RCC 7860 (cell line): ENCODE measurements around the gene DTNA.

Experiments
- DNase-seq: peaks from one replicate; pipeline ENCODE4 v3.0.0-alpha.2; 2015; ENCODE audit warnings: low spot score
- FAIRE-seq: peaks from 2 replicates; lab custom pipeline; 2012; peaks lifted over from hg19 to GRCh38; lab: Jason Lieb, UNC

DTNA gene

GRCh38 chr18:34803877-34804400 is 93.8 kb downstream of the DTNA start:
- FAIRE-seq = no peak
- no peak for DNase-seq

GRCh38 chr18:34805103-34805877 is 95.2 kb downstream of the DTNA start:
- no peak for FAIRE-seq
- DNase-seq = no peak

GRCh38 chr18:34805878-34806351 is 95.8 kb downstream of the DTNA start:
- DNase-seq = no peak
- no peak for FAIRE-seq

GRCh38 chr18:34806527-34806926 is 96.4 kb downstream of the DTNA start:
- DNase-seq = no peak
- no peak for FAIRE-seq

- no peak for FAIRE-seq
- DNase-seq = no peak
Observed at GRCh38 chr18:34807106-34807796, 97.2 kb downstream of the DTNA start.

- no peak for FAIRE-seq
- DNase-seq = no peak
Observed at GRCh38 chr18:34808389-34808788, 98.3 kb downstream of the DTNA start.

- FAIRE-seq = no peak
Observed at GRCh38 chr18:34809451-34810072, 99.5 kb downstream of the DTNA start.

GRCh38 chr18:34816183-34816582 is 106.1 kb downstream of the DTNA start:
- DNase-seq = no peak
- FAIRE-seq = no peak

More at GRCh38 chr18:34809451-34810072, 99.5 kb downstream of the DTNA start:
- DNase-seq = no peak

GRCh38 chr18:34817636-34818035 is 107.5 kb downstream of the DTNA start:
- FAIRE-seq = no peak
- DNase-seq = no peak

GRCh38 chr18:34818064-34818463 is 108.0 kb downstream of the DTNA start:
- DNase-seq = no peak
- FAIRE-seq = no peak

GRCh38 chr18:34820360-34821065 is 110.4 kb downstream of the DTNA start:
- FAIRE-seq (no peak), DNase-seq (no peak)

- FAIRE-seq (no peak), DNase-seq (no peak)
Observed at GRCh38 chr18:34821669-34822210, 111.6 kb downstream of the DTNA start.

GRCh38 chr18:34828093-34828492 is 118.0 kb downstream of the DTNA start:
- no peak for DNase-seq
- FAIRE-seq = no peak

GRCh38 chr18:34834897-34835296 is 124.8 kb downstream of the DTNA start:
- DNase-seq = no peak
- FAIRE-seq = no peak

- FAIRE-seq (no peak), DNase-seq (no peak)
Observed at GRCh38 chr18:34835466-34835865, 125.4 kb downstream of the DTNA start.

GRCh38 chr18:34837769-34838272 is 127.7 kb downstream of the DTNA start:
- DNase-seq = no peak
- no peak for FAIRE-seq

- FAIRE-seq (no peak), DNase-seq (no peak)
Observed at GRCh38 chr18:34838669-34839068, 128.6 kb downstream of the DTNA start.

GRCh38 chr18:34840256-34840826 is 130.2 kb downstream of the DTNA start:
- no peak for DNase-seq
- no peak for FAIRE-seq

GRCh38 chr18:34841891-34842290 is 131.8 kb downstream of the DTNA start:
- FAIRE-seq (no peak), DNase-seq (no peak)

GRCh38 chr18:34844072-34844471 is 134.0 kb downstream of the DTNA start:
- no peak for DNase-seq
- FAIRE-seq = no peak
